GM12878 (cell line): Measurements from ENCODE around the gene MBOAT7. TPM values are rescaled to one million over a fixed set of nuclear protein-coding genes. Genes with fewer than 3 reads are reported as not detected.

Source experiments
- ATAC-seq: fragments of 200-7000 bp; cut with Tn5 transposase; 3 replicates; pipeline ENCODE4 v1.9.1; 2020; ENCODE audit warnings: mild to moderate bottlenecking, moderate library complexity
- BruUV-seq: library from RNA; stranded (reverse); fragments of 400-500 nt; replicated peaks from 2 replicates; lab custom pipeline; 2021; lab: Mats Ljungman, UMichigan
- CTCF ChIA-PET: fragments of 300-600 bp; sonication (Branson Sonifier 250); formaldehyde crosslinking; extraction: SDS; loops from one replicate; lab custom pipeline; 2021; ENCODE audit warnings: inconsistent platforms; lab: Yijun Ruan, JAX
- POLR2A ChIA-PET: fragments of 350-600 bp; formaldehyde crosslinking; extraction: SDS; loops from one replicate; lab custom pipeline; 2021; ENCODE audit warnings: inconsistent platforms; lab: Charles Lee
- RAD21 ChIA-PET: fragments of 300-600 bp; sonication (Branson Sonifier 250); formaldehyde crosslinking; loops from one replicate; lab custom pipeline; 2023; ENCODE audit warnings: antibody characterized with exemption; ENCODE audit not compliant: unreplicated experiment; lab: Charles Lee
- SMC1A ChIA-PET: fragments of 300-600 bp; sonication (Branson Sonifier 250); formaldehyde crosslinking; loops from one replicate; lab custom pipeline; 2023; ENCODE audit not compliant: unreplicated experiment, uncharacterized antibody; lab: Charles Lee
- DNase-seq: peaks from one replicate; pipeline ENCODE4 v3.0.0-alpha.2; 2011; ENCODE audit warnings: low read depth, low spot score
- FAIRE-seq: peaks from 3 replicates; lab custom pipeline; 2011; peaks lifted over from hg19 to GRCh38; lab: Jason Lieb, UNC
- H2AFZ ChIP-seq: 2 replicates; pipeline ENCODE4 v1.6.0; 2011; ENCODE audit warnings: low read depth, low read length, control low read depth; ENCODE audit not compliant: control insufficient read depth
- H3K27ac ChIP-seq: 2 replicates; pipeline ENCODE4 v1.5.1; 2011; ENCODE audit warnings: control low read depth; ENCODE audit not compliant: control insufficient read depth, insufficient read depth
- H3K27me3 ChIP-seq, 2 experiments: replicated peaks in 1 of 2; 2 replicates each; pipeline versions ENCODE4 v1.6.0 to v1.6.1; 2011; ENCODE audit warnings: low read length in 1 of 2; ENCODE audit not compliant: control insufficient read depth in 2 of 2, insufficient read depth in 2 of 2
- H3K36me3 ChIP-seq, 2 experiments: 2 replicates each; pipeline ENCODE4 v1.5.1; 2011; ENCODE audit warnings: low read length in 1 of 2; ENCODE audit not compliant: control insufficient read depth in 2 of 2, insufficient read depth in 2 of 2
- H3K4me1 ChIP-seq: 2 replicates; pipeline ENCODE4 v1.6.1; 2011; ENCODE audit warnings: mild to moderate bottlenecking, low read length, moderate library complexity, mixed read lengths; ENCODE audit not compliant: control insufficient read depth, insufficient read depth
- H3K4me2 ChIP-seq: 2 replicates; pipeline ENCODE4 v1.6.0; 2011; ENCODE audit warnings: control low read depth; ENCODE audit not compliant: control insufficient read depth, insufficient read depth
- H3K4me3 ChIP-seq: fragments of 200-600 bp; sonication (generic); 2 replicates; pipeline ENCODE4 v1.5.1; 2016
- H3K79me2 ChIP-seq: 2 replicates; pipeline ENCODE4 v1.6.0; 2011; ENCODE audit warnings: low read length; ENCODE audit not compliant: control insufficient read depth, insufficient read depth
- H3K9ac ChIP-seq: 2 replicates; pipeline ENCODE4 v1.8.0; 2011; ENCODE audit warnings: low read length, control low read depth, mixed read lengths; ENCODE audit not compliant: control insufficient read depth, insufficient read depth
- H3K9me3 ChIP-seq: replicated peaks from 3 replicates; pipeline ENCODE4 v1.5.1; 2011; ENCODE audit warnings: mild to moderate bottlenecking, low read length; ENCODE audit not compliant: control insufficient read depth, insufficient read depth
- H4K20me1 ChIP-seq: 2 replicates; pipeline ENCODE4 v1.6.0; 2011; ENCODE audit not compliant: control insufficient read depth, insufficient read depth
- BHLHE40 ChIP-seq, 2 experiments: fragments of 450-650 bp in 1 of 2; IDR thresholded peaks; 2 replicates each; pipeline ENCODE4 v1.6.1; 2011 to 2017; ENCODE audit warnings: low read depth in 2 of 2, borderline replicate concordance in 1 of 2, improper control_type of control experiment in 1 of 2, low read length in 1 of 2, mild to moderate bottlenecking in 1 of 2
- EGR1 ChIP-seq, 2 experiments: IDR thresholded peaks; 1 replicate in 1 of 2; 2 replicates in 1 of 2; pipeline ENCODE4 v1.6.1; 2011 to 2012; ENCODE audit warnings: low read depth in 2 of 2, low read length in 2 of 2, borderline replicate concordance in 1 of 2, mild to moderate bottlenecking in 1 of 2, moderate library complexity in 1 of 2
- HDAC6 ChIP-seq: fragments of 200-600 bp; sonication (generic); IDR thresholded peaks from one replicate; pipeline ENCODE4 v1.8.0; 2017; ENCODE audit warnings: antibody characterized with exemption; ENCODE audit not compliant: unreplicated experiment
- IKZF1 ChIP-seq: fragments of 450-650 bp; conservative IDR thresholded peaks from 2 replicates; pipeline ENCODE4 v1.6.1; 2017; ENCODE audit warnings: antibody characterized with exemption, mild to moderate bottlenecking
- IKZF2 ChIP-seq, 2 experiments: fragments of 450-650 bp; IDR thresholded peaks; 2 replicates each; pipeline ENCODE4 v1.6.1; 2017; ENCODE audit warnings: mild to moderate bottlenecking in 2 of 2, moderate library complexity in 2 of 2
- MEF2B ChIP-seq: fragments of 450-650 bp; IDR thresholded peaks from 2 replicates; pipeline ENCODE4 v1.6.1; 2018; ENCODE audit warnings: mild to moderate bottlenecking, moderate library complexity; ENCODE audit not compliant: partially characterized antibody, poor library complexity, severe bottlenecking
- MTA2 ChIP-seq: fragments of 450-650 bp; IDR thresholded peaks from 2 replicates; pipeline ENCODE4 v1.6.1; 2016; ENCODE audit warnings: low read depth, mild to moderate bottlenecking, moderate library complexity
- NFXL1 ChIP-seq: fragments of 450-650 bp; IDR thresholded peaks from 2 replicates; pipeline ENCODE4 v1.6.1; 2017; ENCODE audit warnings: antibody characterized with exemption, mild to moderate bottlenecking, borderline replicate concordance
- POLR2AphosphoS5 ChIP-seq: IDR thresholded peaks from 2 replicates; pipeline ENCODE4 v1.6.1; 2011; ENCODE audit warnings: mild to moderate bottlenecking, low read length, inconsistent platforms
- RUNX3 ChIP-seq: IDR thresholded peaks from 2 replicates; pipeline ENCODE4 v1.6.1; 2012; ENCODE audit warnings: low read length, inconsistent platforms
- ZNF207 ChIP-seq: fragments of 450-650 bp; IDR thresholded peaks from 2 replicates; pipeline ENCODE4 v1.6.1; 2014; ENCODE audit warnings: antibody characterized with exemption, mild to moderate bottlenecking, borderline replicate concordance
- WGBS: methylation state at CpG from one replicate; pipeline ENCODE4 v1.1.6; 2016; ENCODE audit warnings: low lambda C conversion rate; ENCODE audit not compliant: insufficient replicate concordance, insufficient coverage; ENCODE audit errors: missing lambda C conversion rate; 5-methylcytosine and 5-hydroxymethylcytosine counted together
- in situ Hi-C: fragments of 300-500 bp; cut with MboI; formaldehyde crosslinking; loops from 9 replicates; pipeline ENCODE4 v1.14.3; 2018; ENCODE audit warnings: mixed read lengths
- intact Hi-C: fragments of 100-400 bp; cut with micrococcal nuclease; formaldehyde crosslinking; loops from one replicate; pipeline ENCODE4 v1.14.2; 2022; ENCODE audit not compliant: unreplicated experiment
- polyA plus RNA-seq, 11 experiments: library from polyadenylated mRNA; depleted of rRNA in 4 of 11; unstranded in 6 of 11; stranded (reverse) in 5 of 11; fragments of >200 nt; fragmentation: Nextera tagmentation in 4 of 11; fragmentation: Illumina TruSeq in 1 of 11; extraction: Ambion mirVana in 4 of 11; extraction: Trizol in 1 of 11; gene quantifications; 1 replicate in 1 of 11; 2 replicates in 10 of 11; pipeline versions ENCODE4 v1.2.1 to v1.2.3, GENCODE V29; 2011 to 2016; ENCODE audit warnings: inconsistent platforms in 2 of 11, missing spikeins in 2 of 11, low read depth in 1 of 11
- total RNA-seq, 4 experiments: library from RNA; depleted of rRNA in 3 of 4; stranded (reverse); fragments of >200 nt in 3 of 4; fragmentation: Illumina TruSeq in 1 of 4; extraction: Trizol in 1 of 4; gene quantifications; 2 replicates each; pipeline versions ENCODE4 v1.2.1 to v1.2.3, GENCODE V29; 2013 to 2021
- TF ChIP-seq, protein P1 (sequence below): IDR thresholded peaks from 2 replicates; pipeline ENCODE4 v1.6.1; 2012; ENCODE audit warnings: low read depth, low read length, improper control_type of control experiment
- TF ChIP-seq, protein P2 (sequence below): IDR thresholded peaks from 2 replicates; pipeline ENCODE4 v1.6.1; 2011; ENCODE audit warnings: low read depth, mild to moderate bottlenecking, low read length, moderate library complexity, borderline replicate concordance; ENCODE audit errors: extremely low read depth

Gene MBOAT7
- total and polyA plus RNA-seq, 10 of the 15 experiments (the other 5 are each of a cell fraction or from before 2014, with no cell fraction given), result 0.69 to 44.5 (median 21.7) TPM

DNA sequence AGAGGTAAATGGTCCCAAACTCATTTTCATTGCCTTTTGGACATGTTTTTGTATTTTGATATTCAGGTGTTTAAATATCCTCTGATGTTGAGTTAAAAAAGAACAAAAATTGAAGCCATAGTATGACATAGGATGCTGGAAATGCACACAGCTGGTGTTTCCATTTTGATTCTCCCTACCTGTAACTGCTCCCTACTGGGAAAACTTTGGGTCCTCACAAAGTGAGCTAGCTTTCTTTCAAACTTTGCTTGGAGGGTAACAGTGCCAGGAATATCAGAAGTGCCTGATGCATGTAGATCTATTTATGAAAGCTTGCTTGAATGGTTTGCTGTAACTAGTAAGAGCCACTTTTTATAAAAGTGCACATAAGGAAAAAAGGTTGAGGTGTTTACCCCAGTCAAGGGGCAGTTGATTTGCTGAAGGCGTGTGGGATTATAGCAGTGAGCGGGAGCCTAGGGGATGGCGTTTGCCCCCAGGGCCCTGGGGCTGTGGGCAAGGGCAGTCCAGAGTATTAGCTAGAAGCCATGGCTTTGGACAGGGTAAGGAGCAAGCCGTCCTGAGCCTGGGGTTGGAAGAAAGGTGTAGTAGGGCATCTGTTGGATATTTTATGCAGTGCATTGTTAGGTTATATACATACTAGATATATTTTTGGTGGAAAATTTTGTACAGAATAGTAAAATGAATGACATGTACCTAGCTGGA, 15.5 kb upstream of the MBOAT7 start:
- no peak for FAIRE-seq

DNA sequence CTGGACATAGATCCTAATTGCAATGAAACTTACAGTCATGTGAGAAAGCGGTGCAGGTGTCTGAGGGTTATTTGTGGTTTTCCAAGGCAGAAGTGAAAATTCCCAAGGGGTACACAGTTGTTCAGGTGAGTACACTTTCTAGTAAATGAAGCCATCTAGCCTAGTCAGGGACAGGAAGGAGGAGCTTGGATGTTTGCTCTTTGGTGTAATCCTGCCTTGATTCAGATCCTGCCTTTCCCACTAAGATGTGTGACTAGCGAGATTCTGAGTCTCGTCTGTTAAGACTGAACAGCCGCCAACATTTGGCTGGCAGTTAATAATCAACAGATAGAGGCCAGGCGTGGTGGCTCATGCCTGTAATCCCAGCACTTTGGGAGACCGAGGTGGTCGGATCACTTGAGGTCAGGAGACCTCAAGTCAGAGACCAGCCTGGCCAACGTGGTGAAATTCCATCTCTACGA, 13.8 kb upstream of the MBOAT7 start:
- in situ Hi-C loops, result no loop called here

More for the DNA sequence above, 15.5 kb upstream of the MBOAT7 start:
- in situ Hi-C loops (no loop called here), intact Hi-C loops (no loop called here)
- CTCF ChIA-PET, result interaction anchor here (0.6 to 1.1 kb wide), 6 partner anchors 16 to 185 kb away, joined by 3 to 4 read pairs (median 4); no protein-coding TSS in a partner anchor
- Histone ChIP-seq H3K27ac (no peak overlapping the region), H3K4me3 (peak overlapping the region; percentile 92), H4K20me1 (peaks cover 20% of the 10 kb centered on the region), H3K79me2 (peaks cover 62% of the 10 kb centered on the region), H3K9ac (peak overlapping the region; percentile 5; the same call in 1 of the 2 replicates), H3K9me3 (no peaks in the 10 kb centered on the region), H2AFZ (no peak overlapping the region), H3K4me2 (peak overlapping the region; percentile 91), H3K27me3 (no peaks in the 10 kb centered on the region), H3K4me1 (peaks cover 55% of the 10 kb centered on the region), H3K36me3 (peaks cover 25 to 34% of the 10 kb centered on the region in 2 experiments)
- no TSS peak for BruUV-seq
- POLR2A ChIA-PET, result interaction anchor here (0.6 to 7.7 kb wide), 2 partner anchors 14 to 44 kb away, joined by 9 to 100 read pairs; partner anchors contain the start of genes MBOAT7 and TSEN34
- ATAC-seq, result no peak
- RAD21 ChIA-PET, result interaction anchor here (1.0 kb wide), 1 partner anchor 15 kb away, joined by 3 read pairs; the partner anchor contains the start of gene MBOAT7
- SMC1A ChIA-PET, result interaction anchor here (0.7 to 1.6 kb wide), 3 partner anchors 12 to 16 kb away, joined by 3 to 9 read pairs (median 3); partner anchors contain the start of gene MBOAT7
- DNase-seq, result no peak
- WGBS, result 64% methylated on average over 4 of the region's 4 CpGs
- no peak for TF ChIP-seq IKZF1

More for the DNA sequence above, 13.8 kb upstream of the MBOAT7 start:
- no peak for FAIRE-seq
- TF ChIP-seq MTA2 (no peak), POLR2AphosphoS5 (peak; percentile 30; the same call in 1 of the 2 replicates), HDAC6 (no peak), BHLHE40 (IDR thresholded peaks at IDR 0.05; ENCODE audit: borderline replicate concordance in 1 of 2, low read depth in 2 of 2, low read length in 1 of 2) (peak; percentile 57 to 69; a peak in 3 of 4 replicates), EGR1 (IDR thresholded peaks at IDR 0.05; ENCODE audit: borderline replicate concordance in 1 of 2, low read depth in 2 of 2, low read length in 2 of 2) (no peak), RUNX3 (peak; percentile 73), IKZF2 (IDR thresholded peaks at IDR 0.05) (peak; percentile 21 to 38; a peak in 2 of 4 replicates), ZNF207 (no peak), MEF2B (peak; percentile 32), NFXL1 (no peak)
- TF ChIP-seq, protein P1, sequence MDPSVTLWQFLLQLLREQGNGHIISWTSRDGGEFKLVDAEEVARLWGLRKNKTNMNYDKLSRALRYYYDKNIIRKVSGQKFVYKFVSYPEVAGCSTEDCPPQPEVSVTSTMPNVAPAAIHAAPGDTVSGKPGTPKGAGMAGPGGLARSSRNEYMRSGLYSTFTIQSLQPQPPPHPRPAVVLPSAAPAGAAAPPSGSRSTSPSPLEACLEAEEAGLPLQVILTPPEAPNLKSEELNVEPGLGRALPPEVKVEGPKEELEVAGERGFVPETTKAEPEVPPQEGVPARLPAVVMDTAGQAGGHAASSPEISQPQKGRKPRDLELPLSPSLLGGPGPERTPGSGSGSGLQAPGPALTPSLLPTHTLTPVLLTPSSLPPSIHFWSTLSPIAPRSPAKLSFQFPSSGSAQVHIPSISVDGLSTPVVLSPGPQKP, result no peak
- TF ChIP-seq, protein P2, sequence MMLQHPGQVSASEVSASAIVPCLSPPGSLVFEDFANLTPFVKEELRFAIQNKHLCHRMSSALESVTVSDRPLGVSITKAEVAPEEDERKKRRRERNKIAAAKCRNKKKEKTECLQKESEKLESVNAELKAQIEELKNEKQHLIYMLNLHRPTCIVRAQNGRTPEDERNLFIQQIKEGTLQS, result no peak
- Histone ChIP-seq H3K27me3 (no peaks in the 10 kb centered on the region), H3K27ac (no peak overlapping the region; the same call in 1 of the 2 replicates), H3K4me2 (peak overlapping the region; percentile 91), H3K4me1 (peaks cover 38% of the 10 kb centered on the region), H3K4me3 (peak overlapping the region; percentile 92), H3K36me3 (peaks cover 25 to 34% of the 10 kb centered on the region in 2 experiments), H3K9me3 (no peaks in the 10 kb centered on the region), H2AFZ (no peak overlapping the region), H3K79me2 (peaks cover 62% of the 10 kb centered on the region), H3K9ac (peak overlapping the region; percentile 65), H4K20me1 (peaks cover 17% of the 10 kb centered on the region)
- ChIA-PET RAD21 (no interaction called here), CTCF (interaction anchor here (1.0 to 1.8 kb wide), 3 partner anchors 14 to 188 kb away, joined by 4 to 8 read pairs (median 6); partner anchors contain the start of gene MBOAT7), POLR2A (interaction anchor here (0.5 to 7.7 kb wide), 5 partner anchors 9 to 127 kb away, joined by 3 to 100 read pairs (median 5); partner anchors contain the start of genes CNOT3, MBOAT7 and TSEN34), SMC1A (interaction anchor here (0.9 to 3.8 kb wide), 3 partner anchors 13 to 66 kb away, joined by 3 to 26 read pairs (median 5); partner anchors contain the start of genes MBOAT7 and TSEN34)
- BruUV-seq, result no TSS peak
- intact Hi-C loops, result no loop called here
- ATAC-seq, result no peak
- no peak for DNase-seq
- WGBS, result 23% methylated on average over 9 of the region's 9 CpGs
